Urinary bladder (tissue), 4 donors: Measurements from ENCODE around the gene PAX5. TPM values are rescaled to one million over a fixed set of nuclear protein-coding genes. Genes with fewer than 3 reads are reported as not detected.

Experiments used
- DNase-seq: peaks from one replicate; pipeline ENCODE4 v3.0.0-alpha.2; 2015; ENCODE audit errors: extremely low spot score
- H3K27ac ChIP-seq: one replicate; pipeline ENCODE4 v1.5.1; 2013; ENCODE audit warnings: low read depth, mild to moderate bottlenecking, moderate library complexity
- H3K36me3 ChIP-seq: one replicate; pipeline ENCODE4 v1.6.1; 2013; ENCODE audit warnings: mild to moderate bottlenecking, moderate library complexity; ENCODE audit not compliant: insufficient read depth
- H3K4me1 ChIP-seq: one replicate; pipeline ENCODE4 v1.6.1; 2013; ENCODE audit warnings: mild to moderate bottlenecking, moderate library complexity; ENCODE audit not compliant: insufficient read depth
- H3K4me3 ChIP-seq: one replicate; pipeline ENCODE4 v1.5.1; 2013; ENCODE audit warnings: low read depth, low read length
- WGBS: extraction: QIAGEN DNeasy Blood & Tissue Kit; methylation state at CpG from one replicate; pipeline ENCODE4 v1.1.7; 2013; 5-methylcytosine and 5-hydroxymethylcytosine counted together
- polyA plus RNA-seq: library from polyadenylated mRNA; stranded (reverse); fragments of 200-250 nt; gene quantifications from one replicate; pipeline ENCODE4 v1.2.3, GENCODE V29; 2013
- total RNA-seq: library from RNA; depleted of rRNA; stranded (reverse); fragments of >200 nt; gene quantifications from one replicate; pipeline ENCODE4 v1.2.3, GENCODE V29; 2014
- donor health status: healthy with polysubstance abuse.
- donor health status: healthy.

Gene PAX5
- total and polyA plus RNA-seq, 2 donors = 0.03 to 0.26 TPM

GRCh38 chr9:36928670-36929349 is 105.3 kb downstream of the PAX5 start:
- Histone ChIP-seq H3K4me1 (no peaks in the 10 kb centered on the region), H3K36me3 (no peaks in the 10 kb centered on the region), H3K4me3 (no peak overlapping the region), H3K27ac (no peak overlapping the region)
- 13% methylated on average over 3 of the region's 3 CpGs for WGBS
- DNase-seq = no peak

GRCh38 chr9:36928210-36928609 is 105.9 kb downstream of the PAX5 start:
- no peak overlapping the region for H3K27ac ChIP-seq
- no peaks in the 10 kb centered on the region for H3K4me1 ChIP-seq
- DNase-seq = no peak
- WGBS = 92% methylated on average over 2 of the region's 2 CpGs
- H3K4me3 ChIP-seq = no peak overlapping the region
- H3K36me3 ChIP-seq = no peaks in the 10 kb centered on the region

GRCh38 chr9:36924757-36925432 is 109.2 kb downstream of the PAX5 start:
- WGBS = 43% methylated on average over 4 of the region's 4 CpGs
- Histone ChIP-seq H3K4me1 (no peaks in the 10 kb centered on the region), H3K4me3 (no peak overlapping the region), H3K27ac (no peak overlapping the region), H3K36me3 (no peaks in the 10 kb centered on the region)
- no peak for DNase-seq

DNA sequence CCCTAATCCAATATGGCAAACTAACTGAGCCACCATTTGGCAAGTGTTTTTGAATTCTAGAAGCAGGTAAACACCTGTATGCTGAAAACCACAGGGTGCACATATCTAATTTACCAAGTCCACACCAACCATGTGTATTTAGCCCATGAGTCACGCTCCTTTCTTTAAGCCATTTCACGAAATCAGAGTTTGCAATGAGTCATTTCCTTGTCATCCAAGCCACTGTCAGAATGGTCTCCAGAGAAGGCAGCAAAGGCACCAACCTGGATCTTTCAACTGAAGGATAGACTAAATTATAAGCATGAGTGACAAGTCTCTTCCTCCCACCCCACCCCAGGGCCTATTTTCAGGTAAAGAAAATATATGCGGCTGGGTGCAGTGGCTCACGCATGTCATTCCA is 110.0 kb downstream of the PAX5 start:
- no peak for DNase-seq
- WGBS = 73% methylated on average over 4 of the region's 4 CpGs
- no peak overlapping the region for H3K27ac ChIP-seq

GRCh38 chr9:36923025-36923625 is 110.9 kb downstream of the PAX5 start:
- no peak for DNase-seq
- H3K36me3 ChIP-seq = no peaks in the 10 kb centered on the region
- H3K4me1 ChIP-seq = no peaks in the 10 kb centered on the region
- no peak overlapping the region for H3K4me3 ChIP-seq
- 75% methylated on average over 7 of the region's 7 CpGs for WGBS
- no peak overlapping the region for H3K27ac ChIP-seq

More for the DNA sequence above, 110.0 kb downstream of the PAX5 start:
- no peaks in the 10 kb centered on the region for H3K4me1 ChIP-seq
- no peaks in the 10 kb centered on the region for H3K36me3 ChIP-seq
- no peak overlapping the region for H3K4me3 ChIP-seq

- no peak for DNase-seq
- 69% methylated on average over 5 of the region's 5 CpGs for WGBS
- Histone ChIP-seq H3K4me3 (no peak overlapping the region), H3K27ac (no peak overlapping the region), H3K4me1 (no peaks in the 10 kb centered on the region), H3K36me3 (no peaks in the 10 kb centered on the region)
These were observed 111.5 kb downstream of the PAX5 start for GRCh38 chr9:36922548-36922947.

DNA sequence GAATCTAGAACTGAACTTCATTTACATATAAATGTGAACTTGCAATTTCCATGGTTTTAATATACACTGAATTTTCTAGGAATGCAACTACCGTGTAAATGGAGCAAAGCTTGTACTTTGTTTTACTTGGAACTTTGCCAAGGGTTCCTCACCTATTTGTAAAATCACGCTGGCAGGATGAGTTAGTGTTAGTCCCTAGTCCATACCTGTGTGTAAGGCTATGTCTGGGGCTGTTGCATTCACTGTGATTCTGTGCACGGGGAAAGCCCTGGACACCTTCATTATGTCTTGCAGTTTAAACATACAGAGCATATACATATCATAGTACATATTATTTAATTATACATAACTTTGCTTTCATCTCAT is 119.9 kb downstream of the PAX5 start:
- Histone ChIP-seq H3K4me3 (no peak overlapping the region), H3K36me3 (no peaks in the 10 kb centered on the region), H3K27ac (no peak overlapping the region), H3K4me1 (no peaks in the 10 kb centered on the region)
- WGBS = 42% methylated on average over 3 of the region's 3 CpGs
- DNase-seq = no peak

- H3K36me3 ChIP-seq = no peaks in the 10 kb centered on the region
- no peak overlapping the region for H3K27ac ChIP-seq
- H3K4me1 ChIP-seq = no peaks in the 10 kb centered on the region
- no peak overlapping the region for H3K4me3 ChIP-seq
- WGBS = 52% methylated on average over 10 of the region's 10 CpGs
- DNase-seq = no peak
These were observed 120.5 kb downstream of the PAX5 start for GRCh38 chr9:36913393-36914211.

GRCh38 chr9:36912620-36913019 is 121.4 kb downstream of the PAX5 start:
- Histone ChIP-seq H3K27ac (no peak overlapping the region), H3K4me3 (no peak overlapping the region), H3K4me1 (no peaks in the 10 kb centered on the region), H3K36me3 (no peaks in the 10 kb centered on the region)
- no peak for DNase-seq
- 60% methylated on average over 3 of the region's 3 CpGs for WGBS

DNA sequence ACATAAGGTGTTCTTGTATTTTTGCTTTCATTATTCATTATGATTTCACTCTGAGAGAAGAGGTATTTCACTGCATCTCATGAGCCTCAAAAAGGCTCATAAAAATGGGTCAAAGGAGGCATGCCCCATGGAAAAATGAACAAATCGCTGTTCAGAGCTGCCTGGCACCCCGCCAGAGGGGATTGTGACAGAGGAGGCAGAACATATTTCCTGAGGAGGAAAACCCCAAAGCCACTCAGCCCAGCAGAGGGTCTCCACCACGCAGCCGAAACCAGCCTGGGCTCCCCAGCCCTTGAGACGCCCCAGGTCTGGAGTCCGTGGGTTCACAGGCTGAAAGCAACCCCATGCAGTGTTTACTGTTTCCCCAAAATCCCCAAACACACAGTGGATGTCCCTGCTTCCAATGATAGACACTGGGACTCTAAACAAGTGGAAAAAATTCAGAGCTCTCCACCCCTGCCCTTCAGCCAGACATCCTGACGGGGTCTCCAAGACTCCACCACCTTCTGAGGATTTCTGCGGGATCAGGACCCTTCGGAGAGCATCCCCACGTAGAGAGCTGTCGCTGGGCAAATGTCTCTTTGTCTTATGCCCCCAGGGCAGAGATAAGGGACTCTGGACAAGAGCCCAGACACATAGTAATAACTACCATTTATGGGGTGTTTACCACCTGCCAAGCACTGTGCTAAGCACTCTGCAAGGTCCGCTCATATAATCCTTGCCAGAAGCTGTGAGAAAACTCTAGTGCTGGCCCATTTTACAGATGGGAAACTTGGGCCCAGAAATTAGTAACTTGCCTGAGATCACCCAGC is 122.3 kb downstream of the PAX5 start:
- Histone ChIP-seq H3K27ac (no peak overlapping the region), H3K36me3 (no peaks in the 10 kb centered on the region), H3K4me3 (no peak overlapping the region), H3K4me1 (no peaks in the 10 kb centered on the region)
- no peak for DNase-seq
- 45% methylated on average over 12 of the region's 12 CpGs for WGBS

DNA sequence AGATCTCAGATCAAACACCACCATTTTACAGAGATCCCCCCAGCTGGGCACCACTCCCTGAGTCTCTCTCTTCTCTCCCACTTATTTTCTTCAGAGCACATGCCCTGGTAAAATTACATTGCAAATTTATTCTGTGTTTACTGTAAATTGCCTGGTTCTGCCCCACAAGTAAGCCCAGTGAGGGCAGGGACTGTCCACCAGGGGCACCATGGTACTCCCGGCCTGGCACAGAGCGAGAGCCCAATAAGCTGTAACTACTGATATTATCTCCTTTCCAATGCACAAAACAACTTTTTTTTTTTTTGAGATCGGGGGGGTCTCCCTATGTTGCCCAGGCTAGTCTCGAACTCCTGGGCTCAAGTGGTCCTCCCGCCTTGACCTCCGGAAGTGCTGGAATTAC is 123.0 kb downstream of the PAX5 start:
- Histone ChIP-seq H3K27ac (no peak overlapping the region), H3K4me1 (no peaks in the 10 kb centered on the region), H3K36me3 (no peaks in the 10 kb centered on the region), H3K4me3 (no peak overlapping the region)
- 80% methylated on average over 6 of the region's 6 CpGs for WGBS
- DNase-seq = no peak

GRCh38 chr9:36906492-36906891 is 127.6 kb downstream of the PAX5 start:
- no peak overlapping the region for H3K27ac ChIP-seq
- H3K4me1 ChIP-seq = no peaks in the 10 kb centered on the region
- 70% methylated on average over 6 of the region's 6 CpGs for WGBS
- no peaks in the 10 kb centered on the region for H3K36me3 ChIP-seq
- DNase-seq = no peak
- no peak overlapping the region for H3K4me3 ChIP-seq
